CD4-positive, alpha-beta T cell (primary cell): ENCODE data around the gene CBARP. TPM values are rescaled to one million over a fixed set of nuclear protein-coding genes. Genes with fewer than 3 reads are reported as not detected.
A peak's percentile ranks its signal among the peaks of the same experiment; 100 is the strongest.
"Not testable (repeated sequence)": the region's sequence is repeated elsewhere in the genome, so short reads cannot be mapped to it uniquely, and the experiment has no call there.

Experiments used
- ATAC-seq: fragments of 200-7000 bp; cut with Tn5 transposase; one replicate; pipeline ENCODE4 v1.10.0; 2022; ENCODE audit warnings: mild to moderate bottlenecking; ENCODE audit not compliant: poor library complexity
- CTCF ChIA-PET: fragments of 350-600 bp; sonication (Branson Sonifier 250); formaldehyde crosslinking; loops from one replicate; lab custom pipeline; 2021; ENCODE audit warnings: antibody characterized with exemption, inconsistent platforms; lab: Charles Lee
- POLR2A ChIA-PET: fragments of 350-600 bp; sonication (Branson Sonifier 250); formaldehyde crosslinking; loops from one replicate; lab custom pipeline; 2021; ENCODE audit warnings: antibody characterized with exemption, inconsistent platforms; lab: Charles Lee
- DNase-seq, 14 experiments: peaks; one replicate each; pipeline ENCODE4 v3.0.0-alpha.2; 2013 to 2020; ENCODE audit warnings: mixed read lengths in 2 of 14
- H3K27ac ChIP-seq, 2 donors: one replicate each; pipeline versions ENCODE4 v1.5.1 to v1.7.0; 2013; ENCODE audit warnings: low read length in 2 of 2, low read depth in 1 of 2, mild to moderate bottlenecking in 1 of 2
- H3K27me3 ChIP-seq, 2 experiments: 1 replicate in 1 of 2; 2 replicates in 1 of 2; pipeline versions ENCODE4 v1.6.1 to v1.7.0; 2013; ENCODE audit warnings: low read length in 2 of 2, control low read depth in 1 of 2, mild to moderate bottlenecking in 1 of 2, moderate library complexity in 1 of 2; ENCODE audit not compliant: insufficient read depth in 2 of 2, control insufficient read depth in 1 of 2
- H3K36me3 ChIP-seq: one replicate; pipeline ENCODE4 v1.6.1; 2013; ENCODE audit warnings: low read length, control low read depth; ENCODE audit not compliant: insufficient read depth
- H3K4me1 ChIP-seq: one replicate; pipeline ENCODE4 v1.6.1; 2013; ENCODE audit warnings: low read length, control low read depth; ENCODE audit not compliant: insufficient read depth
- H3K4me3 ChIP-seq: one replicate; pipeline ENCODE4 v1.5.1; 2013; ENCODE audit warnings: mild to moderate bottlenecking, low read length, moderate library complexity
- H3K9me3 ChIP-seq, 2 experiments: 1 replicate in 1 of 2; 2 replicates in 1 of 2; pipeline versions ENCODE4 v1.6.1 to v1.7.0; 2013; ENCODE audit warnings: low read length in 2 of 2, mild to moderate bottlenecking in 2 of 2, control low read depth in 1 of 2, moderate library complexity in 1 of 2; ENCODE audit not compliant: control insufficient read depth in 1 of 2, insufficient read depth in 1 of 2
- H3K27ac Mint-ChIP-seq: one replicate; pipeline ENCODE4 v1.8.0; 2020; ENCODE audit warnings: mixed read lengths
- H3K27me3 Mint-ChIP-seq: one replicate; pipeline ENCODE4 v1.8.0; 2021; ENCODE audit warnings: mixed read lengths
- H3K36me3 Mint-ChIP-seq: one replicate; pipeline ENCODE4 v1.8.0; 2021; ENCODE audit warnings: low read depth, mixed read lengths
- H3K4me1 Mint-ChIP-seq: one replicate; pipeline ENCODE4 v1.8.0; 2021; ENCODE audit warnings: low read depth, mixed read lengths
- H3K4me3 Mint-ChIP-seq: one replicate; pipeline ENCODE4 v1.8.0; 2020; ENCODE audit warnings: mild to moderate bottlenecking, mixed read lengths
- H3K9me3 Mint-ChIP-seq: one replicate; pipeline ENCODE4 v1.8.0; 2020; ENCODE audit warnings: mixed read lengths
- intact Hi-C, 2 experiments: fragments of 100-400 bp; cut with DNase I in 1 of 2; cut with micrococcal nuclease in 1 of 2; formaldehyde crosslinking; loops; one replicate each; pipeline versions ENCODE4 v1.15.1 to v1.9.0; 2023 to 2025; cut with DNase I, micrococcal nuclease
- total RNA-seq, 174 experiments: library from RNA in 2 of 174; stranded (reverse) in 2 of 174; gene quantifications; one replicate each; pipeline ENCODE4 v1.2.3 and lab custom pipeline; 2021 to 2026
- TF ChIP-seq, protein P1 (sequence below): fragments of 200-600 bp; IDR thresholded peaks from one replicate; pipeline ENCODE4 v1.8.0; 2022; ENCODE audit warnings: antibody characterized with exemption, mild to moderate bottlenecking

CBARP gene
- total RNA-seq, 2 experiments from 2014 or later = 0.22 TPM; not detected in 1

DNA sequence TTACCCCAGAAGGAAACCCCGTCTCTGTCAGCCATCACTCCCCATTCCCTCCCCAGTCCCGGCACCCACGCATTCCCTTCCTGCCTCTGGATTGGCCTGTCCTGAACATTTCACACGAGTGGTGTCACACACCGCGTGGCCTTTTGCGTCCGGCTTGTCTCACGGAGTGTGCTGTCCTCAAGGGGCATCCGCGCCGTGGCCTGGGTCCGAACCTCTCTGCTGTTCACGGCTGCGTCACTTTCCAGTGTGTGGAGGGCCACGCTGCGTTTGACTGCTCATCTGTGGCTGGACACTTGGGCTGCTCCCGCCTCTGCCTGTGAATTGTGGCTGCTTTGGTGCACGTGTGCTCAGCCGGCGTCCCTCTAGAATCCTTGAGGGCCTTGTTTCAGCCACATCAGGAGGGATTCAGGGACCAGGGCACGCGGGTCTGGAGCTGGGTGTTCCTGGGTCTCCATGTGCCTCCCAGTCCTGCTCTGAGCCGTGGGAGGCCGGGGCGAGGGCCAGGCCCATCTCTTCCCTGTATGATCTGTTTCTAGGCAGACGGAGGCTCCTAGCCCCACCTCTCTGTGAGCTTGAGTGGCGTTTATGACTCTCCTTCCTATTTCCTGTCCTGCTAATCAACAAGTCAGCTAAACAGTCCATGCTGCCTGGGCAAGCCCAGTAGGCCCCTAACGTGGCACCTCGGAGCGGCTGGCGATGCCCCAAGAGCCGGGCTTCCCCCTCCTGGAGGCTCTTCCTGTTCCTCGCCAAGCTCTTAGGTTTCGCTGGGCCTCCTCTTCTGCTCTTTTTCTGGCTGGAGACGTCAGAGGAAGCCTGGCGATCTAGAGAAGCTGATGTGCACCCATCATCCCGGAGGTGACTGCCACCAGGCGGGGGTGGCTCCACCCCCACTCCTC, 24.2 kb downstream of the CBARP start:
- Histone ChIP-seq H3K9me3 (no peaks in the 10 kb centered on the region), H3K27me3 (no peaks in the 10 kb centered on the region), H3K4me3 (peak overlapping the region; percentile 26), H3K4me1 (peaks cover 54% of the 10 kb centered on the region), H3K27ac (peak overlapping the region; percentile 54 to 80), H3K36me3 (peaks cover 22% of the 10 kb centered on the region)
- peaks cover 19% of the 10 kb centered on the region for H3K36me3 Mint-ChIP-seq
- H3K27me3 Mint-ChIP-seq = no peaks in the 10 kb centered on the region
- DNase-seq = peak in 13 of 14 experiments; percentile 19 to 88 (median 50)
- ChIA-PET CTCF (interaction anchor here (1.0 to 1.7 kb wide), 2 partner anchors 10 to 31 kb away, joined by 3 to 7 read pairs; no protein-coding TSS in a partner anchor), POLR2A (interaction anchor here (1.9 kb wide), 1 partner anchor 56 kb away, joined by 13 read pairs; the partner anchor contains the start of gene CIRBP)
- H3K9me3 Mint-ChIP-seq = no peaks in the 10 kb centered on the region
- intact Hi-C loops = no loop called here
- ATAC-seq = peak; percentile 94
- peak overlapping the region; percentile 90 for H3K27ac Mint-ChIP-seq
- peaks cover 22% of the 10 kb centered on the region for H3K4me1 Mint-ChIP-seq
- H3K4me3 Mint-ChIP-seq = peak overlapping the region; percentile 85
- TF ChIP-seq, protein P1, sequence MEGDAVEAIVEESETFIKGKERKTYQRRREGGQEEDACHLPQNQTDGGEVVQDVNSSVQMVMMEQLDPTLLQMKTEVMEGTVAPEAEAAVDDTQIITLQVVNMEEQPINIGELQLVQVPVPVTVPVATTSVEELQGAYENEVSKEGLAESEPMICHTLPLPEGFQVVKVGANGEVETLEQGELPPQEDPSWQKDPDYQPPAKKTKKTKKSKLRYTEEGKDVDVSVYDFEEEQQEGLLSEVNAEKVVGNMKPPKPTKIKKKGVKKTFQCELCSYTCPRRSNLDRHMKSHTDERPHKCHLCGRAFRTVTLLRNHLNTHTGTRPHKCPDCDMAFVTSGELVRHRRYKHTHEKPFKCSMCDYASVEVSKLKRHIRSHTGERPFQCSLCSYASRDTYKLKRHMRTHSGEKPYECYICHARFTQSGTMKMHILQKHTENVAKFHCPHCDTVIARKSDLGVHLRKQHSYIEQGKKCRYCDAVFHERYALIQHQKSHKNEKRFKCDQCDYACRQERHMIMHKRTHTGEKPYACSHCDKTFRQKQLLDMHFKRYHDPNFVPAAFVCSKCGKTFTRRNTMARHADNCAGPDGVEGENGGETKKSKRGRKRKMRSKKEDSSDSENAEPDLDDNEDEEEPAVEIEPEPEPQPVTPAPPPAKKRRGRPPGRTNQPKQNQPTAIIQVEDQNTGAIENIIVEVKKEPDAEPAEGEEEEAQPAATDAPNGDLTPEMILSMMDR = no peak

DNA sequence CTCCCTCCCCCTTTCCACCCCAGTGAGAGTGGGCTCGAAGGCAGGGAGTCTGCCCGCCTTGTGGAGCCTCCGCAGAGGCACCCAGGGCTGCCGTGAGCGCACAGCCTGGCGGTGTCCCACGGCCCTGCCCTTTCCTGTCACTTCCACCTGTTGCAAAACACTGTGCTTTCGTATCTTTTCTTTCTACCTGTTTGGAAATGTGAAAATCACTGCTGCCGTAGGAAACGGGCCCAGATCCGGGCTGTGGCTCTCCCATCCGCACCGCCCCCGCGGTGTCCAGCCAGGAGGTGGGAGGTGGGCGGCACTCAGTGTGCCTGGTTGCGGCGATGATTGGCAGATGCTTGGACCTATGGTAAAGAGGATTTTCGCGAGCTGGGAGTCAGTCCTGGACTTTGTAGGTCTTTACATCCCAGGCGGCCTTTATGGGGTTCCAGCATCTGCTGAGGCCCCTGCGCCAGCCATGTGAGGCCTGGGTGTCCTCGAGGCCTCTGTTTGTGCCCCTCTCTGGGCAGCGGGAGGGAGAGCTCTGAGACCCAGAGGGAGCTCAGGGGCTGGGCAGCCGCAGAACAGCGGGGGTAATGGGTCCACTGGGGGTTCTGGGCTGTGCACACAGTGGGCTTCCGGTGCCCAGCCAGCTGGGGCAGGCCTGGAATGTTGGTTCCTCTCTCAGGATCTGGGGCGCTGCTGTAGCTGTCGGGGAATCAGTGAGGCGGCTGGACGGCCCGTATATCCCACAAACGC, 26.1 kb downstream of the CBARP start:
- Histone ChIP-seq H3K4me3 (no peak overlapping the region), H3K4me1 (peaks cover 74% of the 10 kb centered on the region), H3K27me3 (no peaks in the 10 kb centered on the region), H3K36me3 (peaks cover 22% of the 10 kb centered on the region), H3K27ac (no peak overlapping the region), H3K9me3 (no peaks in the 10 kb centered on the region)
- Mint-ChIP-seq H3K4me1 (peaks cover 34% of the 10 kb centered on the region), H3K36me3 (peaks cover 27% of the 10 kb centered on the region), H3K27ac (no peak overlapping the region), H3K27me3 (no peaks in the 10 kb centered on the region), H3K4me3 (peak overlapping the region; percentile 71), H3K9me3 (no peaks in the 10 kb centered on the region)
- TF ChIP-seq, protein P1 = no peak
- intact Hi-C loops = no loop called here
- no peak for DNase-seq
- ChIA-PET POLR2A (interaction anchor here (1.2 kb wide), 1 partner anchor 57 kb away, joined by 3 read pairs; the partner anchor contains the start of gene CIRBP), CTCF (interaction anchor here (1.3 kb wide), 1 partner anchor 98 kb away, joined by 3 read pairs; no protein-coding TSS in a partner anchor)
- no peak for ATAC-seq

DNA sequence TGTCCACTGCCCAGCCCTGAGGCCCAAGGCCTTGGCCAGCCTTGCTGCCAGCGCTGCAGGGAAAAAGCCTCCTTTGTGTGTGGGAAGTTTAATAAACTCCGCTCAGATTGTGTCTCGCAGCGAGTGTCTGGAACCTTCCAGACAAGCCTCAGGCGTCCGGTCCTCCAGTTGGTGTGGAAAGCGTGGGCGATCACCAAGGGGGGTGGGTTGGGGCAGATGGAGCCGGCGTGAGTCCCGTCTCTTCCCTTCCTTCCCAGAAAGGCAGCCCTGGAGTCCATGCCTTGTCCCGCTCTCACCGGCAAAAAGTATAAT, 27.6 kb downstream of the CBARP start:
- Histone ChIP-seq H3K9me3 (no peaks in the 10 kb centered on the region), H3K4me3 (no peak overlapping the region), H3K36me3 (peaks cover 18% of the 10 kb centered on the region), H3K4me1 (peaks cover 80% of the 10 kb centered on the region), H3K27ac (no peak overlapping the region), H3K27me3 (no peaks in the 10 kb centered on the region)
- TF ChIP-seq, protein P1 = no peak
- intact Hi-C loops = no loop called here
- ATAC-seq = no peak
- H3K4me3 Mint-ChIP-seq = peak overlapping the region; percentile 68
- H3K27ac Mint-ChIP-seq = no peak overlapping the region
- DNase-seq = no peak
- no peaks in the 10 kb centered on the region for H3K27me3 Mint-ChIP-seq
- H3K36me3 Mint-ChIP-seq = peaks cover 29% of the 10 kb centered on the region
- ChIA-PET CTCF (no interaction called here), POLR2A (no interaction called here)
- H3K9me3 Mint-ChIP-seq = no peaks in the 10 kb centered on the region
- peaks cover 35% of the 10 kb centered on the region for H3K4me1 Mint-ChIP-seq

DNA sequence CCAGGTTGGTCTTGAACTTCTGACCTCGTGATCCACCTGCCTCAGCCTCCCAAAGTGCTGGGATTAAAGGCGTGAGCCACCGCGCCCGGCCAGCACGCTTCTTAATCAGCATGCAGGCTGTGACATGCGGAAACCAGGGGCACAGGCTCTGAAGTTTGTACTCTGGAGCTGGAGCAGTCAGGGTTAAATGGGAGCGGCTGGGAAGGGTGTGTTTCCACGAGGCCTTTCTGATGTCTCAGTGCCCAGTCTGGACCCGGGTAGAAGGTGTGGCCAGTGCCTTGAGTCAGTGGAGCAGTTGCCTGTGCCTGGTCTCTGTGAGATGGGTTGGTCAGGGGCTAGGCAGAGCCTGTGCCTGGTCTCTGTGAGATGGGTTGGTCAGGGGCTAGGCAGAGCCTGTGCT, 29.0 kb downstream of the CBARP start:
- H3K9me3 ChIP-seq, H3K27me3 Mint-ChIP-seq, H3K27me3 ChIP-seq, DNase-seq, CTCF ChIA-PET, H3K27ac Mint-ChIP-seq, H3K27ac ChIP-seq, intact Hi-C loops, H3K9me3 Mint-ChIP-seq, ATAC-seq, H3K4me3 ChIP-seq, POLR2A ChIA-PET: not testable (repeated sequence)
- H3K4me1 Mint-ChIP-seq = peaks cover 34% of the 10 kb centered on the region
- H3K4me1 ChIP-seq = peaks cover 83% of the 10 kb centered on the region
- H3K4me3 Mint-ChIP-seq = peak overlapping the region; percentile 7
- peaks cover 18% of the 10 kb centered on the region for H3K36me3 ChIP-seq
- peaks cover 24% of the 10 kb centered on the region for H3K36me3 Mint-ChIP-seq
